KMS-11 (cell line): ENCODE measurements around the gene SLC25A41.

ENCODE experiments used
- H2AFZ ChIP-seq: fragments of 200-600 bp; sonication (generic); 2 replicates; pipeline ENCODE4 v1.6.1; 2016; ENCODE audit warnings: antibody characterized with exemption, mixed run types, low read depth
- H3K27ac ChIP-seq: fragments of 200-600 bp; sonication (generic); 2 replicates; pipeline ENCODE4 v1.6.1; 2016; ENCODE audit warnings: mild to moderate bottlenecking, mixed run types
- H3K27me3 ChIP-seq: fragments of 200-600 bp; sonication (generic); 2 replicates; pipeline ENCODE4 v1.6.1; 2017; ENCODE audit warnings: mild to moderate bottlenecking, low read depth, mixed run types, moderate library complexity; ENCODE audit not compliant: insufficient read depth
- H3K36me3 ChIP-seq: fragments of 200-600 bp; sonication (generic); 2 replicates; pipeline ENCODE4 v1.6.1; 2017; ENCODE audit warnings: mild to moderate bottlenecking, mixed run types; ENCODE audit not compliant: insufficient read depth
- H3K4me1 ChIP-seq: fragments of 200-600 bp; sonication (generic); 2 replicates; pipeline ENCODE4 v1.6.1; 2016; ENCODE audit warnings: mild to moderate bottlenecking, low read depth, mixed run types; ENCODE audit not compliant: poor library complexity, severe bottlenecking
- H3K4me2 ChIP-seq: fragments of 200-600 bp; sonication (generic); 2 replicates; pipeline ENCODE4 v1.7.0; 2016; ENCODE audit warnings: mild to moderate bottlenecking, mixed run types
- H3K4me3 ChIP-seq: fragments of 200-600 bp; sonication (generic); IDR thresholded peaks from 2 replicates; pipeline ENCODE4 v1.6.1; 2017; ENCODE audit warnings: low read depth, low read length, mixed read lengths; ENCODE audit not compliant: insufficient read depth
- H3K79me2 ChIP-seq: fragments of 200-600 bp; sonication (generic); 2 replicates; pipeline ENCODE4 v1.6.1; 2016; ENCODE audit warnings: low read depth, mixed run types; ENCODE audit not compliant: insufficient read depth
- H3K9ac ChIP-seq: fragments of 200-600 bp; sonication (generic); 2 replicates; pipeline ENCODE4 v1.6.1; 2016; ENCODE audit warnings: mild to moderate bottlenecking, mixed run types
- H4K20me1 ChIP-seq: fragments of 200-600 bp; sonication (generic); 2 replicates; pipeline ENCODE4 v1.6.1; 2016; ENCODE audit warnings: mild to moderate bottlenecking, mixed run types; ENCODE audit not compliant: insufficient read depth
- CTCF ChIP-seq: fragments of 200-600 bp; sonication (generic); conservative IDR thresholded peaks from 2 replicates; pipeline ENCODE4 v1.6.1; 2017; ENCODE audit warnings: low read depth, mild to moderate bottlenecking, antibody characterized with exemption, low read length, moderate library complexity, mixed read lengths

The SLC25A41 gene

DNA sequence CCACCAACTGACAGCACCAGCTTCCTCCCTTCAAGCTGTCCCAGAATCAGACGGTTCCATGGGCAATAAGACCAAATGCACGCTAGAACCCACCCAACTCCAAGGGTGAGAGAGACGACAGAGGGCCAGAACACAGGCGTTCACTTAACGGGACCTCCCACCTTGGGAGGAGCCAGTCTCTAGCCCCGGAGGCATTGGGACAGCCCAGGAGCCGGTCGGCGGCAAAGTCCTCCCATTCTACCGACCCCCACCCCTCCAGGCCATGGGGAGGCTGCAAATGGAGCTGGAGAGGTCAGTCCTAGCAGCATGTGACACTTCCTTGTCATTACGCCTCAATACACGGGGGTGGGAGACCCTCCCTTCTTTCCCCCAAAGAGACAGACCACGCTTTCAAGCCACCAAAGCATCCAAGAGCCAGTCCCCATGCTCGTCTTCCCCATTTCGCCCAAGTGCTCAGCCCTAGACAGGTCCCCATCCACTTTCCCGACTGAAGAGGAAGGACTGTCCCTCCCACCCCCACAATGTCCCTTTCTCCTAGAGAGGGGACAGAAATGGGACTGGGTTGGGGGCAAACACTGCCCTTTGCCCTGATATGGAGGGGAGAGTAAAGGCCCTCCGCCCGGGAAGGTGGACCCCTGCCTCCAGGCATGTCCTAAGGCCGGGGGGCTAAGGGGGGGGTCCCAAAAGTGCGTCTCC lies 9.9 kb downstream of the SLC25A41 start:
- Histone ChIP-seq H3K4me1 (peaks cover 20% of the 10 kb centered on the region), H3K9ac (peak overlapping the region; percentile 61; the same call in 1 of the 2 replicates), H3K36me3 (peaks cover 10% of the 10 kb centered on the region; the same call in 1 of the 2 replicates), H3K4me2 (peak overlapping the region; percentile 73), H3K27ac (no peak overlapping the region), H3K4me3 (no peak overlapping the region), H3K27me3 (no peaks in the 10 kb centered on the region), H2AFZ (no peak overlapping the region), H4K20me1 (peaks cover 22% of the 10 kb centered on the region), H3K79me2 (peaks cover 53% of the 10 kb centered on the region)
- TF ChIP-seq CTCF, result no peak

DNA sequence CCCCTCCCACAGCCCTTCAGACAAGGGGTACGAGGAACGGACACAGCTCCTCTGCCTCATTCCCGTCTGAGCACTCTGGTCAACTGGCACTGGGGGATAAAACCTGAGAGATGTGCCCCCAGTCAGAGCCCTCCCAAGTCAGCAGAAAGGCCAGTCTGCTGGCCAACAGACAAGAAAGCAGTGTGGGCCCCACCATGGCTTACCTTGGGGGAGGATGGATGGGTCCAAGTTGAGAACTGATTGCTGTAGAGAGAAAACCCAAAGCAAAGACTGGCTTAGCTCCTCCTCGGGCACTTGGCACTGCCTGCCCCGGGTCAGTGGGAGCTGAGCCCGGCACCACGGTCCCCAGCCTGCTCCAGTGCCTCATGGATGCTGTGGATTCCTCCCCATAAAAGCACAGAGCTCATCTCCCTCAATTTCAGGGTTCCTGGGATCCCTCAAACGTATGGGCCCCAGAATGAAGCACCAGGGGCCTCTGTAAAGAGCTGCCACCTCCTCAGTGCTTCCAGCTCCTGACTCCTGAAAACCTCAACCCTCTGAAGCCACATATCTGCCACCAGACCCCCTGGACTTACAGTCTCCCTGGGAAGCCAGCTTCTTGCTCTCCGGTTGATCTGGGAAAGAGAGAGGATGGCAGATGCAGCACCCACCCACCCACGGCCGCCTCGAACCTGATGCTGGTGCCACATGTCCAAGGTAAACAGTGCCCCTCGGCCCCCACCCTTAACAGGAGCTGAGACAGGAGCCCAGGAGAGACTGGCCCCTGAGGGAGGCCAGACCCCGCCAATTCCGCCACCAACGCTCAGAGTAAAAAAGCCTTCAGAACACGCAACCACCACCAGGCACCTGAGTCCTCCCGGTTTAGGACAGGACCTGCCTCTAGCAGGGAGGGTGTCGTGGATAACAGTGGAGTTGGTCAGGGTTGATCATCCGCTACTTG lies 12.2 kb downstream of the SLC25A41 start:
- no peak for TF ChIP-seq CTCF
- Histone ChIP-seq H3K36me3 (peaks cover 13% of the 10 kb centered on the region; the same call in 1 of the 2 replicates), H3K4me2 (no peak overlapping the region), H2AFZ (no peak overlapping the region), H3K4me3 (no peak overlapping the region), H3K27me3 (no peaks in the 10 kb centered on the region), H3K4me1 (peaks cover 20% of the 10 kb centered on the region), H3K9ac (no peak overlapping the region), H4K20me1 (peaks cover 22% of the 10 kb centered on the region), H3K27ac (no peak overlapping the region), H3K79me2 (peaks cover 53% of the 10 kb centered on the region)

DNA sequence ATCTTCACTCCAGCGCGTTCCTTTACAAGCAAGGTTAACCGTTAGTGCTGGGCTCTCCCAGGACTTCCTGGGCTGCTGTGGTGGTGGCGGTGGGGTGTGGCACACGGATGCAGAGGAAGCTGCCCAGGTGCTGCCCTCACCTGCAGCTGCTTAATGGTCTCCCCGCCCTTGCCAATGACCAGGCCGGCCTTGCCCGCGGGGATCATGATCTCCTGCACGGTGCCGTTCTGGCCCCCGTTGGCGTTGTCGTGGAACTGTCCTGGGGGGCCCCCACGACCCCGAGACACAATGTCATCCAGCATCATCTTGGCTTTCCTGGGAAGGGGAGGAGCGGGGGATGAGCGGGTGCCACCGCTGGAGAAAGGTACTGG lies 15.0 kb downstream of the SLC25A41 start:
- Histone ChIP-seq H3K27ac (no peak overlapping the region), H3K27me3 (no peaks in the 10 kb centered on the region), H3K4me1 (peaks cover 14% of the 10 kb centered on the region), H3K79me2 (peaks cover 47% of the 10 kb centered on the region), H3K4me2 (no peak overlapping the region), H4K20me1 (peaks cover 22% of the 10 kb centered on the region), H2AFZ (no peak overlapping the region), H3K9ac (no peak overlapping the region), H3K4me3 (no peak overlapping the region), H3K36me3 (peaks cover 13% of the 10 kb centered on the region; the same call in 1 of the 2 replicates)
- no peak for TF ChIP-seq CTCF

DNA sequence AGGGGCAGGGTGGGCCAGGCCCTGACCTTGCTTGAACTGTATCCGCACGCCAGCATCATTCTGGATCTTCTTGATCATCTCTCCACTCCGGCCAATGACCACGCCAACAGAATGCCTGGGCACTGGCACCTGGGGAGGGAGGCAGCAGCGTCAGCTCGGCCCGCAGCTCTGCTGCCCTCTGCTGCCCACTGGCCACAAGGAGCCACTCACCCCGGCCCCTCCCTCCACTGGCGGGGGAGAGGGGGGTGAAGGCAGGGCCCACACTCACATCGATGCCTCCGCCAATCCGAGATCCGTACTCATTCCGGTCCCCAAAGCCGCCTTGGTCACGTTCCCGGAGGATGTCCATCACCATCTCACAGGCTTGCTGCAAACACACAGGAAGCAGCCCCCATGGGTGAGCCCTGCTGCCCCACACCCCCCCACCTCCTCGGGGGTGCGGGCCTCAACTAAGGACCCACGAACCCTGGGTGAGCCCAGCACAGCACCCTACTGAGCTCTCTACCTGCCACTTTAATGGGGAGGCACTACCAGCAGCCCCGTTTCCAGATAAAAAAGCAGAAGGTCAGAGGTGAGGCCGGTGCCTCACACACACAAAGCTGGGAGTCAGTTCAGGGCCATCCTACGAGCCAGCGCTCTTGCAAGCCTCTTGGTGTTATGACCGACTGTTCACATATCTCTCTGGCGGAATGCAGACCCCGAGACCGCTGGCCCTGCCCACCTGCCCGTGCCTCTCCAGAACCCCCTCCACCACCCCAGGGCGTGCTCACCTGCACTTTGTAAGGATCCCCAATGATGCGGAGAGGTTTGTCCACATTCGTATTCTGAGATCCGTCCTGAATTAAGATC lies 15.6 kb downstream of the SLC25A41 start:
- Histone ChIP-seq H3K4me1 (peaks cover 8% of the 10 kb centered on the region), H3K4me2 (no peak overlapping the region), H3K36me3 (peaks cover 13% of the 10 kb centered on the region; the same call in 1 of the 2 replicates), H3K27ac (no peak overlapping the region), H3K4me3 (no peak overlapping the region), H3K27me3 (no peaks in the 10 kb centered on the region), H2AFZ (no peak overlapping the region), H3K79me2 (peaks cover 41% of the 10 kb centered on the region), H4K20me1 (peaks cover 16% of the 10 kb centered on the region), H3K9ac (no peak overlapping the region)
- no peak for TF ChIP-seq CTCF
